ENCODE data around the gene HOXD1. TPM values are rescaled to one million over a fixed set of nuclear protein-coding genes. Genes with fewer than 3 reads are reported as not detected.

The HOXD1 gene
- total and polyA plus RNA-seq, 2 of the 4 experiments (the other 2 are of a cell fraction): not detected

GRCh38 chr2:176162911-176163671 is 25.4 kb upstream of the HOXD1 start:
- Histone ChIP-seq H3K4ac (ENCODE audit: low read depth, low read length) (no peak overlapping the region), H3K18ac (ENCODE audit: low read depth, low read length) (no peak overlapping the region), H2BK5ac (ENCODE audit: low read depth, low read length, poor library complexity, severe bottlenecking) (no peak overlapping the region), H2BK20ac (ENCODE audit: low read depth, low read length) (no peak overlapping the region), H2BK15ac (ENCODE audit: low read depth, low read length) (no peak overlapping the region), H3K4me2 (ENCODE audit: low read depth, low read length) (no peak overlapping the region), H3K36me3 (ENCODE audit: control insufficient read depth, insufficient read depth, low read length) (no peaks in the 10 kb centered on the region), H3K9me3 (ENCODE audit: control insufficient read depth, insufficient read depth, low read length) (peaks cover 14% of the 10 kb centered on the region), H3K23ac (ENCODE audit: low read depth, low read length) (no peak overlapping the region), H4K20me1 (ENCODE audit: insufficient read depth, low read length) (no peaks in the 10 kb centered on the region), H3K4me3 (ENCODE audit: insufficient read depth, low read depth, low read length) (no peak overlapping the region), H3K79me1 (ENCODE audit: low read depth in 1 of 2, low read length in 2 of 2) (no peaks in the 10 kb centered on the region), H3K56ac (ENCODE audit: extremely low read depth, insufficient read depth, low read length) (no peak overlapping the region), H4K5ac (ENCODE audit: low read depth, low read length) (no peak overlapping the region), H3K27me3 (ENCODE audit: control insufficient read depth, insufficient read depth, low read length) (peaks cover 80% of the 10 kb centered on the region), H2AK5ac (ENCODE audit: low read depth, low read length) (no peak overlapping the region), H3K27ac (ENCODE audit: insufficient read depth, low read length) (no peak overlapping the region), H2AK9ac (replicated peaks; ENCODE audit: low read depth, low read length, poor library complexity) (no peak overlapping the region), H4K8ac (ENCODE audit: low read depth in 2 of 2, low read length in 2 of 2) (no peak overlapping the region), H2BK120ac (ENCODE audit: low read depth, low read length) (no peak overlapping the region), H2AFZ (replicated peaks; ENCODE audit: low read length, poor library complexity) (no peak overlapping the region), H3K9ac (ENCODE audit: low read depth, low read length) (no peak overlapping the region), H3K14ac (replicated peaks; ENCODE audit: low read depth, low read length) (no peak overlapping the region), H4K91ac (ENCODE audit: insufficient read depth, low read depth, low read length) (no peak overlapping the region), H3K9me1 (ENCODE audit: insufficient read depth, low read length) (no peaks in the 10 kb centered on the region), H3K4me1 (ENCODE audit: control insufficient read depth, insufficient read depth, low read length) (no peaks in the 10 kb centered on the region)
- BruUV-seq (replicated peaks): no TSS peak
- in situ Hi-C loops (cut with MboI; ENCODE audit: low sequenced_read_pairs) (no loop called here), dilution Hi-C loops (cut with HindIII; ENCODE audit: low sequenced_read_pairs, unreplicated experiment) (no loop called here), intact Hi-C loops (cut with micrococcal nuclease) (no loop called here)
- ATAC-seq (ENCODE audit: low read depth): no peak
- no peak for TF ChIP-seq RFX5 (IDR thresholded peaks at IDR 0.05; ENCODE audit: low read depth, low read length)
- WGBS, 2 experiments (ENCODE audit: extremely low coverage in 2 of 2, insufficient read length in 1 of 2): 2% methylated on average over 7 of the region's 29 CpGs; no CpG with 5 or more reads in 1 of the 2 experiments
- ChIA-PET CTCF (no interaction called here), POLR2A (ENCODE audit: unreplicated experiment) (no interaction called here)
- DNase-seq: no peak

Measured in IMR-90 (cell line).